Erythroblast (primary cell): ENCODE measurements around the gene RNF125.

Source experiments
- GATA1 ChIP-seq: IDR thresholded peaks from 2 replicates; pipeline ENCODE4 v1.6.1; 2011; ENCODE audit warnings: low read depth, mild to moderate bottlenecking, control low read depth, low read length, moderate library complexity
- POLR2A ChIP-seq: IDR thresholded peaks from 2 replicates; pipeline ENCODE4 v1.6.1; 2011; ENCODE audit warnings: mild to moderate bottlenecking, low read length

GRCh38 chr18:31983976-31984375 is 34.6 kb upstream of the RNF125 start:
- no peak for TF ChIP-seq POLR2A
- TF ChIP-seq GATA1 = no peak
